Activated B cell treated with CpG ODN at 0.5 μM for 24 hours (primary cell): ENCODE measurements around the gene DCAKD. TPM values are rescaled to one million over a fixed set of nuclear protein-coding genes. Genes with fewer than 3 reads are reported as not detected.
A peak's percentile ranks its signal among the peaks of the same experiment; 100 is the strongest.

Source experiments
- ATAC-seq: fragments of 200-7000 bp; cut with Tn5 transposase; one replicate; pipeline ENCODE4 v1.10.0; 2021; ENCODE audit warnings: low read depth, mild to moderate bottlenecking, moderate library complexity
- CTCF ChIA-PET: fragments of 350-600 bp; sonication (Branson Sonifier 250); formaldehyde crosslinking; loops from one replicate; lab custom pipeline; 2021; ENCODE audit warnings: antibody characterized with exemption; lab: Charles Lee
- POLR2A ChIA-PET: fragments of 350-600 bp; sonication (Branson Sonifier 250); formaldehyde crosslinking; loops from one replicate; lab custom pipeline; 2021; ENCODE audit warnings: antibody characterized with exemption; lab: Charles Lee
- DNase-seq: peaks from one replicate; pipeline ENCODE4 v3.0.0; 2022
- H3K27ac Mint-ChIP-seq: one replicate; pipeline ENCODE4 v1.8.0; 2020; ENCODE audit warnings: mixed read lengths
- H3K27me3 Mint-ChIP-seq: one replicate; pipeline ENCODE4 v1.8.0; 2021; ENCODE audit warnings: mixed read lengths
- H3K36me3 Mint-ChIP-seq: one replicate; pipeline ENCODE4 v1.8.0; 2021; ENCODE audit warnings: low read depth, mixed read lengths
- H3K4me1 Mint-ChIP-seq: one replicate; pipeline ENCODE4 v1.8.0; 2021; ENCODE audit warnings: mixed read lengths
- H3K4me3 Mint-ChIP-seq: one replicate; pipeline ENCODE4 v1.8.0; 2020; ENCODE audit warnings: mild to moderate bottlenecking, mixed read lengths
- H3K9me3 Mint-ChIP-seq: one replicate; pipeline ENCODE4 v1.8.0; 2020; ENCODE audit warnings: mixed read lengths
- intact Hi-C: fragments of 100-400 bp; cut with micrococcal nuclease; formaldehyde crosslinking; loops from one replicate; pipeline ENCODE4 v1.15.1; 2024
- total RNA-seq: library from RNA; stranded (reverse); gene quantifications from 2 replicates; pipeline ENCODE4 v1.2.3, GENCODE V29; 2022
- TF ChIP-seq, protein P1 (sequence below): fragments of 200-600 bp; IDR thresholded peaks from one replicate; pipeline ENCODE4 v1.8.0; 2022; ENCODE audit warnings: antibody characterized with exemption, mild to moderate bottlenecking

The DCAKD gene
- total RNA-seq, 1 donor from 2014 or later, result 15.6 TPM

GRCh38 chr17:45067637-45068036 lies 16.2 kb upstream of the DCAKD start:
- Mint-ChIP-seq H3K36me3 (peaks cover 41% of the 10 kb centered on the region), H3K4me3 (no peak overlapping the region), H3K27ac (no peak overlapping the region), H3K27me3 (no peaks in the 10 kb centered on the region), H3K4me1 (peaks cover 28% of the 10 kb centered on the region), H3K9me3 (no peaks in the 10 kb centered on the region)
- intact Hi-C loops, result no loop called here
- ChIA-PET CTCF (no interaction called here), POLR2A (no interaction called here)
- ATAC-seq (no peak), DNase-seq (no peak)
- TF ChIP-seq, protein P1, sequence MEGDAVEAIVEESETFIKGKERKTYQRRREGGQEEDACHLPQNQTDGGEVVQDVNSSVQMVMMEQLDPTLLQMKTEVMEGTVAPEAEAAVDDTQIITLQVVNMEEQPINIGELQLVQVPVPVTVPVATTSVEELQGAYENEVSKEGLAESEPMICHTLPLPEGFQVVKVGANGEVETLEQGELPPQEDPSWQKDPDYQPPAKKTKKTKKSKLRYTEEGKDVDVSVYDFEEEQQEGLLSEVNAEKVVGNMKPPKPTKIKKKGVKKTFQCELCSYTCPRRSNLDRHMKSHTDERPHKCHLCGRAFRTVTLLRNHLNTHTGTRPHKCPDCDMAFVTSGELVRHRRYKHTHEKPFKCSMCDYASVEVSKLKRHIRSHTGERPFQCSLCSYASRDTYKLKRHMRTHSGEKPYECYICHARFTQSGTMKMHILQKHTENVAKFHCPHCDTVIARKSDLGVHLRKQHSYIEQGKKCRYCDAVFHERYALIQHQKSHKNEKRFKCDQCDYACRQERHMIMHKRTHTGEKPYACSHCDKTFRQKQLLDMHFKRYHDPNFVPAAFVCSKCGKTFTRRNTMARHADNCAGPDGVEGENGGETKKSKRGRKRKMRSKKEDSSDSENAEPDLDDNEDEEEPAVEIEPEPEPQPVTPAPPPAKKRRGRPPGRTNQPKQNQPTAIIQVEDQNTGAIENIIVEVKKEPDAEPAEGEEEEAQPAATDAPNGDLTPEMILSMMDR, result no peak

GRCh38 chr17:45063198-45063597 lies 11.8 kb upstream of the DCAKD start:
- ATAC-seq (no peak), DNase-seq (no peak)
- H3K4me3 Mint-ChIP-seq, result peak overlapping the region; percentile 100
- H3K27ac Mint-ChIP-seq, result peak overlapping the region; percentile 64
- peaks cover 29% of the 10 kb centered on the region for H3K36me3 Mint-ChIP-seq
- intact Hi-C loops, result loop anchor here (5.0 kb wide), 5 partner anchors 69 to 561 kb away; partner anchors contain the start of genes C1QL1, FZD2, GPATCH8 and PLCD3
- POLR2A ChIA-PET, result interaction anchor here (0.5 to 1.4 kb wide), 12 partner anchors 12 to 715 kb away, joined by 3 to 16 read pairs (median 4); partner anchors contain the start of genes DCAKD, EFTUD2 and HEXIM2
- peaks cover 58% of the 10 kb centered on the region for H3K4me1 Mint-ChIP-seq
- H3K9me3 Mint-ChIP-seq, result no peaks in the 10 kb centered on the region
- CTCF ChIA-PET, result interaction anchor here (0.6 to 1.6 kb wide), 2 partner anchors 13 to 87 kb away, joined by 3 to 5 read pairs; no protein-coding TSS in a partner anchor
- H3K27me3 Mint-ChIP-seq, result no peaks in the 10 kb centered on the region
- TF ChIP-seq, protein P1, result no peak

DNA sequence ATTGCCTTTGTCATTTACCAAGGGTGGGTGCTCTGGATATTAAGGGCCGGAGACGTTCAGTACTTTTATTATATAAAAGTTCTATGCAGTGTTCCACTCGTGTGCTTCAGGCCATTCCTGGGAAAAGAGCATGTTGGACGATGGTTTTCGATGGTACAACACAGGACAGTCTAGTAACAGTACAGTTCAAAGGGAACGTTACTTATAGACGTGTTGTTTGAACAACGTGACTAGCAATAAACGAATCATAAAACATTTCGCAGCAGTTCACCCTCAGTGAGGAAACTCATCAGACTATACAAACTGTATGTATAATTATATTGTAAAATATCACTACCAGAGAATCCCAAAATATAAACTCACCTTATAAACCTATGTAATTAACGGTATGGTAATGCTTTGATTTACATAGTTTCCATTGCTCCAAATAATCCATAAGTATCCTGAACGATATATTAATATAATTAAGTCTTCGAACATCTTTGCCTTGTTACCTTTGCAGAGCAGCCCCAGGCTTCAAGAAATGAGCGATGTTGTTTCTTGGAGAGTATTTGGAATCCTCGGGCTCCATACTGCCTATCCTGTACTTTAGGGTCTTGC lies 10.3 kb upstream of the DCAKD start:
- Mint-ChIP-seq H3K36me3 (peaks cover 17% of the 10 kb centered on the region), H3K9me3 (no peaks in the 10 kb centered on the region), H3K27ac (peak overlapping the region; percentile 100), H3K4me1 (peaks cover 50% of the 10 kb centered on the region), H3K27me3 (no peaks in the 10 kb centered on the region), H3K4me3 (peak overlapping the region; percentile 100)
- ChIA-PET CTCF (interaction anchor here (1.0 to 1.1 kb wide), 2 partner anchors 88 to 142 kb away, joined by 3 read pairs; no protein-coding TSS in a partner anchor), POLR2A (interaction anchor here (0.6 to 2.2 kb wide), 21 partner anchors 11 to 714 kb away, joined by 3 to 46 read pairs (median 4); partner anchors contain the start of genes ACBD4, DCAKD, EFTUD2 and FMNL1)
- TF ChIP-seq, protein P1, result no peak
- no peak for ATAC-seq
- no peak for DNase-seq
- intact Hi-C loops, result loop anchor here (1.0 to 5.0 kb wide), 13 partner anchors 10 to 559 kb away; partner anchors contain the start of genes C1QL1, DCAKD, EFTUD2 and FZD2

GRCh38 chr17:45060797-45061605 lies 9.6 kb upstream of the DCAKD start, which contains the start of gene NMT1:
Gene NMT1 (plus strand): TSS chr17:45061317. CDS start chr17:45061330, 13 bp downstream.
- no peaks in the 10 kb centered on the region for H3K27me3 Mint-ChIP-seq
- TF ChIP-seq, protein P1, result no peak
- ChIA-PET CTCF (interaction anchor here (1.0 to 1.1 kb wide), 2 partner anchors 89 to 141 kb away, joined by 3 read pairs; no protein-coding TSS in a partner anchor), POLR2A (interaction anchor here (0.6 to 2.2 kb wide), 25 partner anchors 10 to 843 kb away, joined by 3 to 46 read pairs (median 4); partner anchors contain the start of genes ACBD4, DCAKD, EFTUD2 and FMNL1)
- H3K4me3 Mint-ChIP-seq, result peak within 1 kb of the TSS; percentile 100
- peak within 1 kb of the TSS; percentile 100 for H3K27ac Mint-ChIP-seq
- intact Hi-C loops, result loop anchor here (1.0 to 5.0 kb wide), 13 partner anchors 10 to 559 kb away; partner anchors contain the start of genes C1QL1, DCAKD, EFTUD2 and FZD2
- no peaks in the 10 kb centered on the region for H3K9me3 Mint-ChIP-seq
- H3K36me3 Mint-ChIP-seq, result peaks cover 17% of the 10 kb centered on the region
- DNase-seq, result peak; percentile 86
- peaks cover 50% of the 10 kb centered on the region for H3K4me1 Mint-ChIP-seq
- peak; percentile 90 for ATAC-seq
